Liver (tissue), 9 donors: ENCODE results near the gene XYLT1. TPM values are rescaled to one million over a fixed set of nuclear protein-coding genes. Genes with fewer than 3 reads are reported as not detected.

Experiments
- DNase-seq: peaks from one replicate; pipeline ENCODE4 v3.0.0-alpha.2; 2017; ENCODE audit warnings: low spot score
- H3K27ac ChIP-seq, 2 donors: one replicate each; pipeline ENCODE4 v1.7.0; 2013; ENCODE audit warnings: inconsistent platforms in 2 of 2, low read length in 2 of 2, control low read depth in 1 of 2, low read depth in 1 of 2, mild to moderate bottlenecking in 1 of 2
- H3K27me3 ChIP-seq, 4 donors: one replicate each; pipeline versions ENCODE4 v1.6.1 to v1.7.0; 2013; ENCODE audit warnings: low read length in 3 of 4, inconsistent platforms in 1 of 4, mild to moderate bottlenecking in 1 of 4, moderate library complexity in 1 of 4; ENCODE audit not compliant: control insufficient read depth in 4 of 4, insufficient read depth in 4 of 4
- H3K36me3 ChIP-seq, 4 donors: one replicate each; pipeline versions ENCODE4 v1.6.1 to v1.7.0; 2013; ENCODE audit warnings: low read length in 3 of 4, mild to moderate bottlenecking in 3 of 4, low read depth in 1 of 4, moderate library complexity in 1 of 4; ENCODE audit not compliant: control insufficient read depth in 4 of 4, insufficient read depth in 3 of 4
- H3K4me1 ChIP-seq, 4 donors: one replicate each; pipeline versions ENCODE4 v1.6.1 to v1.7.0; 2013; ENCODE audit warnings: low read length in 3 of 4, mild to moderate bottlenecking in 3 of 4, moderate library complexity in 1 of 4; ENCODE audit not compliant: control insufficient read depth in 4 of 4, insufficient read depth in 4 of 4
- H3K4me3 ChIP-seq, 3 donors: one replicate each; pipeline versions ENCODE4 v1.6.1 to v1.7.0; 2013; ENCODE audit warnings: low read length in 3 of 3, control low read depth in 1 of 3, low read depth in 1 of 3, mild to moderate bottlenecking in 1 of 3
- H3K9ac ChIP-seq, 2 donors: one replicate each; pipeline ENCODE4 v1.7.0; 2013; ENCODE audit warnings: low read length in 2 of 2, mild to moderate bottlenecking in 2 of 2, moderate library complexity in 2 of 2, control low read depth in 1 of 2, low read depth in 1 of 2
- H3K9me3 ChIP-seq, 4 donors: one replicate each; pipeline versions ENCODE4 v1.6.1 to v1.7.0; 2013; ENCODE audit warnings: low read length in 3 of 4; ENCODE audit not compliant: control insufficient read depth in 4 of 4
- ATF3 ChIP-seq: IDR thresholded peaks from 2 replicates; pipeline ENCODE4 v1.6.1; 2016; ENCODE audit warnings: antibody characterized with exemption
- CTCF ChIP-seq: fragments of 150-350 bp; IDR thresholded peaks from 2 replicates; pipeline ENCODE4 v1.5.1; 2017; ENCODE audit warnings: improper control_type of control experiment, low read depth, low read length; ENCODE audit not compliant: missing input control
- EGR1 ChIP-seq, 2 donors: IDR thresholded peaks; 2 replicates each; pipeline ENCODE4 v1.6.1; 2016 to 2018; ENCODE audit warnings: antibody characterized with exemption in 2 of 2, low read depth in 2 of 2
- FOXA1 ChIP-seq: IDR thresholded peaks from 2 replicates; pipeline ENCODE4 v1.6.1; 2016; ENCODE audit warnings: antibody characterized with exemption
- FOXA2 ChIP-seq: IDR thresholded peaks from 2 replicates; pipeline ENCODE4 v1.6.1; 2016; ENCODE audit warnings: antibody characterized with exemption
- GABPA ChIP-seq, 2 donors: IDR thresholded peaks in 1 of 2; conservative IDR thresholded peaks in 1 of 2; 2 replicates each; pipeline ENCODE4 v1.6.1; 2016; ENCODE audit warnings: antibody characterized with exemption in 2 of 2, mild to moderate bottlenecking in 1 of 2, moderate library complexity in 1 of 2
- HNF4A ChIP-seq, 2 donors: conservative IDR thresholded peaks; 2 replicates each; pipeline ENCODE4 v1.6.1; 2016; ENCODE audit warnings: antibody characterized with exemption in 2 of 2, mild to moderate bottlenecking in 2 of 2
- HNF4G ChIP-seq: IDR thresholded peaks from 2 replicates; pipeline ENCODE4 v1.6.1; 2016; ENCODE audit warnings: antibody characterized with exemption
- JUND ChIP-seq, 2 donors: IDR thresholded peaks; 2 replicates each; pipeline ENCODE4 v1.6.1; 2016; ENCODE audit warnings: antibody characterized with exemption in 2 of 2
- NR2F2 ChIP-seq: IDR thresholded peaks from 2 replicates; pipeline ENCODE4 v1.6.1; 2016; ENCODE audit warnings: antibody characterized with exemption
- RAD21 ChIP-seq, 2 donors: IDR thresholded peaks; 2 replicates each; pipeline ENCODE4 v1.6.1; 2016; ENCODE audit warnings: antibody characterized with exemption in 2 of 2, mild to moderate bottlenecking in 2 of 2
- RXRA ChIP-seq, 2 donors: IDR thresholded peaks; 2 replicates each; pipeline ENCODE4 v1.6.1; 2017 to 2018; ENCODE audit warnings: antibody characterized with exemption in 2 of 2, mild to moderate bottlenecking in 1 of 2
- SP1 ChIP-seq: IDR thresholded peaks from 2 replicates; pipeline ENCODE4 v1.6.1; 2018; ENCODE audit warnings: antibody characterized with exemption, mild to moderate bottlenecking
- TAF1 ChIP-seq: conservative IDR thresholded peaks from 2 replicates; pipeline ENCODE4 v1.6.1; 2016; ENCODE audit warnings: antibody characterized with exemption, mild to moderate bottlenecking
- YY1 ChIP-seq: IDR thresholded peaks from 2 replicates; pipeline ENCODE4 v1.6.1; 2016; ENCODE audit warnings: antibody characterized with exemption, mild to moderate bottlenecking
- WGBS: extraction: QIAGEN DNeasy Blood & Tissue Kit; methylation state at CpG from one replicate; pipeline ENCODE4 v1.1.7; 2013; 5-methylcytosine and 5-hydroxymethylcytosine counted together
- polyA plus RNA-seq, 2 donors: library from polyadenylated mRNA; stranded (reverse) in 1 of 2; unstranded in 1 of 2; fragments of 200-250 nt in 1 of 2; fragments of >200 nt in 1 of 2; fragmentation: Nextera tagmentation in 1 of 2; extraction: Ambion mirVana in 1 of 2; gene quantifications; one replicate each; pipeline versions ENCODE4 v1.2.1 to v1.2.3, GENCODE V29; 2013 to 2015
- total RNA-seq, 2 donors: library from RNA; depleted of rRNA; stranded (reverse); fragments of >200 nt; gene quantifications; one replicate each; pipeline ENCODE4 v1.2.3, GENCODE V29; 2014
- TF ChIP-seq, protein P1 (sequence below): IDR thresholded peaks from 2 replicates; pipeline ENCODE4 v1.6.1; 2016; ENCODE audit warnings: antibody characterized with exemption
- TF ChIP-seq, protein P2 (sequence below): IDR thresholded peaks from 2 replicates; pipeline ENCODE4 v1.6.1; 2016; ENCODE audit warnings: antibody characterized with exemption, mild to moderate bottlenecking
- TF ChIP-seq, protein P3 (sequence below): IDR thresholded peaks from 2 replicates; pipeline ENCODE4 v1.6.1; 2016; ENCODE audit warnings: antibody characterized with exemption
- donor health status: healthy.
- donor health status: healthy.
- donor health status: healthy.
- donor health status: healthy.
- donor health status: healthy.

Gene XYLT1
- total and polyA plus RNA-seq, 4 donors = 0.25 to 2.3 (median 0.53) TPM

DNA sequence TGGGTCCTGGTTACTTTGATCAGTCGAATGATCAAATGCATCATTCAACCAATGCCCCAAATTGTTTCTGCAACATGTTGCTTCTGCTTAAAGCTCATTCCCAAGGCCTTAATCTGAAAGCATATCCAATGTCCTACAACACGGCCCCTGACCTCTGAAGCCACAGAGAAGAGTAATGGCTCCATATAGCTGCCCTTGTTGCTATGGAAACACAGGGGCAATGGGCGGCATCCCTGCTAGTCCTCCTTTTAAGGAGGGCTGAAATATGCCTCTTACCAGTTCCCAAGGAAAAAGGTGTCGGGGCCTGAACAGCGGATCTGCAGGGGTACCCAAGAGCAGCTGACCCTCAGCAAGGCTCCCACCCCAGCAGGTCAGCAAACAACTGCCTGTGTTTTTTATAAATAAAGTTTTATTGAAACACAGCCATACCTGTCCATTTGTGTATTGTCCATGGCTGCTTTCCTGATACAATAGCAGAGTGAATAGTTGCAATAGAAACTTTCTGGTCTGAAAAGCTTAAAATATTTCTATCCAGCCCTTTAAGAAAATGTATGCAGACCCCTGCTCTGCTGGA lies 210.4 kb downstream of the XYLT1 start:
- no peak overlapping the region for H3K4me3 ChIP-seq
- H3K36me3 ChIP-seq = no peaks in the 10 kb centered on the region
- H3K27me3 ChIP-seq = no peaks in the 10 kb centered on the region
- H3K4me1 ChIP-seq = no peaks in the 10 kb centered on the region
- TF ChIP-seq NR2F2 (no peak), HNF4A (conservative IDR thresholded peaks at IDR 0.05) (no peak), ATF3 (no peak), JUND (IDR thresholded peaks at IDR 0.05) (no peak), HNF4G (no peak), CTCF (no peak), SP1 (no peak), GABPA (IDR thresholded peaks at IDR 0.05 in 1 of 2, conservative IDR thresholded peaks at IDR 0.05 in 1 of 2) (no peak), EGR1 (IDR thresholded peaks at IDR 0.05; ENCODE audit: low read depth in 2 of 2) (no peak)
- TF ChIP-seq, protein P1, sequence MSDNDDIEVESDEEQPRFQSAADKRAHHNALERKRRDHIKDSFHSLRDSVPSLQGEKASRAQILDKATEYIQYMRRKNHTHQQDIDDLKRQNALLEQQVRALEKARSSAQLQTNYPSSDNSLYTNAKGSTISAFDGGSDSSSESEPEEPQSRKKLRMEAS = no peak
- no peak for DNase-seq
- H3K9me3 ChIP-seq = no peaks in the 10 kb centered on the region
- no peak overlapping the region for H3K27ac ChIP-seq
- no peak overlapping the region for H3K9ac ChIP-seq
- 81% methylated on average over 5 of the region's 5 CpGs for WGBS

GRCh38 chr16:17259751-17260270 lies 210.9 kb downstream of the XYLT1 start:
- H3K27ac ChIP-seq = no peak overlapping the region
- no peak for TF ChIP-seq SP1
- no peak for TF ChIP-seq RXRA (IDR thresholded peaks at IDR 0.05)
- TF ChIP-seq RAD21 (IDR thresholded peaks at IDR 0.05) = no peak
- no peak for TF ChIP-seq JUND (IDR thresholded peaks at IDR 0.05)
- TF ChIP-seq TAF1 = no peak
- TF ChIP-seq HNF4G = no peak
- no peak for TF ChIP-seq EGR1 (IDR thresholded peaks at IDR 0.05; ENCODE audit: low read depth in 2 of 2)
- TF ChIP-seq NR2F2 = no peak
- TF ChIP-seq HNF4A (conservative IDR thresholded peaks at IDR 0.05) = no peak
- TF ChIP-seq, protein P1 = no peak
- TF ChIP-seq CTCF = no peak
- no peak for TF ChIP-seq YY1
- TF ChIP-seq FOXA2 = no peak
- TF ChIP-seq ATF3 = no peak
- no peak for TF ChIP-seq FOXA1
- TF ChIP-seq, protein P2, sequence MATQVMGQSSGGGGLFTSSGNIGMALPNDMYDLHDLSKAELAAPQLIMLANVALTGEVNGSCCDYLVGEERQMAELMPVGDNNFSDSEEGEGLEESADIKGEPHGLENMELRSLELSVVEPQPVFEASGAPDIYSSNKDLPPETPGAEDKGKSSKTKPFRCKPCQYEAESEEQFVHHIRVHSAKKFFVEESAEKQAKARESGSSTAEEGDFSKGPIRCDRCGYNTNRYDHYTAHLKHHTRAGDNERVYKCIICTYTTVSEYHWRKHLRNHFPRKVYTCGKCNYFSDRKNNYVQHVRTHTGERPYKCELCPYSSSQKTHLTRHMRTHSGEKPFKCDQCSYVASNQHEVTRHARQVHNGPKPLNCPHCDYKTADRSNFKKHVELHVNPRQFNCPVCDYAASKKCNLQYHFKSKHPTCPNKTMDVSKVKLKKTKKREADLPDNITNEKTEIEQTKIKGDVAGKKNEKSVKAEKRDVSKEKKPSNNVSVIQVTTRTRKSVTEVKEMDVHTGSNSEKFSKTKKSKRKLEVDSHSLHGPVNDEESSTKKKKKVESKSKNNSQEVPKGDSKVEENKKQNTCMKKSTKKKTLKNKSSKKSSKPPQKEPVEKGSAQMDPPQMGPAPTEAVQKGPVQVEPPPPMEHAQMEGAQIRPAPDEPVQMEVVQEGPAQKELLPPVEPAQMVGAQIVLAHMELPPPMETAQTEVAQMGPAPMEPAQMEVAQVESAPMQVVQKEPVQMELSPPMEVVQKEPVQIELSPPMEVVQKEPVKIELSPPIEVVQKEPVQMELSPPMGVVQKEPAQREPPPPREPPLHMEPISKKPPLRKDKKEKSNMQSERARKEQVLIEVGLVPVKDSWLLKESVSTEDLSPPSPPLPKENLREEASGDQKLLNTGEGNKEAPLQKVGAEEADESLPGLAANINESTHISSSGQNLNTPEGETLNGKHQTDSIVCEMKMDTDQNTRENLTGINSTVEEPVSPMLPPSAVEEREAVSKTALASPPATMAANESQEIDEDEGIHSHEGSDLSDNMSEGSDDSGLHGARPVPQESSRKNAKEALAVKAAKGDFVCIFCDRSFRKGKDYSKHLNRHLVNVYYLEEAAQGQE = no peak
- TF ChIP-seq GABPA (IDR thresholded peaks at IDR 0.05 in 1 of 2, conservative IDR thresholded peaks at IDR 0.05 in 1 of 2) = no peak
- TF ChIP-seq, protein P3, sequence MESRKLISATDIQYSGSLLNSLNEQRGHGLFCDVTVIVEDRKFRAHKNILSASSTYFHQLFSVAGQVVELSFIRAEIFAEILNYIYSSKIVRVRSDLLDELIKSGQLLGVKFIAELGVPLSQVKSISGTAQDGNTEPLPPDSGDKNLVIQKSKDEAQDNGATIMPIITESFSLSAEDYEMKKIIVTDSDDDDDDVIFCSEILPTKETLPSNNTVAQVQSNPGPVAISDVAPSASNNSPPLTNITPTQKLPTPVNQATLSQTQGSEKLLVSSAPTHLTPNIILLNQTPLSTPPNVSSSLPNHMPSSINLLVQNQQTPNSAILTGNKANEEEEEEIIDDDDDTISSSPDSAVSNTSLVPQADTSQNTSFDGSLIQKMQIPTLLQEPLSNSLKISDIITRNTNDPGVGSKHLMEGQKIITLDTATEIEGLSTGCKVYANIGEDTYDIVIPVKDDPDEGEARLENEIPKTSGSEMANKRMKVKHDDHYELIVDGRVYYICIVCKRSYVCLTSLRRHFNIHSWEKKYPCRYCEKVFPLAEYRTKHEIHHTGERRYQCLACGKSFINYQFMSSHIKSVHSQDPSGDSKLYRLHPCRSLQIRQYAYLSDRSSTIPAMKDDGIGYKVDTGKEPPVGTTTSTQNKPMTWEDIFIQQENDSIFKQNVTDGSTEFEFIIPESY = no peak
- no peaks in the 10 kb centered on the region for H3K36me3 ChIP-seq
- WGBS = 67% methylated on average over 6 of the region's 6 CpGs
- no peak for DNase-seq
- no peak overlapping the region for H3K9ac ChIP-seq
- H3K27me3 ChIP-seq = no peaks in the 10 kb centered on the region
- H3K4me3 ChIP-seq = no peak overlapping the region
- no peaks in the 10 kb centered on the region for H3K9me3 ChIP-seq
- no peaks in the 10 kb centered on the region for H3K4me1 ChIP-seq
